Keratinocyte (primary cell): Measurements from ENCODE around the gene NNAT. TPM values are rescaled to one million over a fixed set of nuclear protein-coding genes. Genes with fewer than 3 reads are reported as not detected.
"Not testable (repeated sequence)": the region's sequence is repeated elsewhere in the genome, so short reads cannot be mapped to it uniquely, and the experiment has no call there.

ENCODE experiments used
- DNase-seq: peaks from one replicate; pipeline ENCODE4 v3.0.0-alpha.2; 2011; ENCODE audit warnings: low read depth, missing footprints, low spot score
- FAIRE-seq: peaks from 2 replicates; lab custom pipeline; 2011; peaks lifted over from hg19 to GRCh38; lab: Jason Lieb, UNC
- H2AFZ ChIP-seq: 2 replicates; pipeline ENCODE4 v1.6.0; 2012; ENCODE audit warnings: low read length, control low read depth, inconsistent platforms; ENCODE audit not compliant: control insufficient read depth
- H3K27ac ChIP-seq: 2 replicates; pipeline ENCODE4 v1.5.1; 2011; ENCODE audit warnings: low read length; ENCODE audit not compliant: control insufficient read depth, insufficient read depth
- H3K27me3 ChIP-seq: 3 replicates; pipeline ENCODE4 v1.6.0; 2011; ENCODE audit warnings: low read length; ENCODE audit not compliant: control insufficient read depth, insufficient read depth; ENCODE audit errors: extremely low read depth
- H3K36me3 ChIP-seq, 2 experiments: 2 replicates in 1 of 2; 3 replicates in 1 of 2; pipeline ENCODE4 v1.5.1; 2011; ENCODE audit warnings: low read length in 2 of 2, mild to moderate bottlenecking in 1 of 2; ENCODE audit not compliant: control insufficient read depth in 2 of 2, insufficient read depth in 2 of 2; ENCODE audit errors: extremely low read depth in 1 of 2
- H3K4me1 ChIP-seq: 3 replicates; pipeline ENCODE4 v1.5.1; 2011; ENCODE audit warnings: low read length; ENCODE audit not compliant: control insufficient read depth, insufficient read depth; ENCODE audit errors: extremely low read depth
- H3K4me2 ChIP-seq: 3 replicates; pipeline ENCODE4 v1.6.0; 2011; ENCODE audit warnings: low read depth, low read length; ENCODE audit not compliant: control insufficient read depth, insufficient read depth; ENCODE audit errors: extremely low read depth
- H3K4me3 ChIP-seq, 3 experiments: fragments of 200-600 bp in 1 of 3; sonication (generic) in 1 of 3; 2 replicates in 2 of 3; 3 replicates in 1 of 3; pipeline ENCODE4 v1.5.1; 2011 to 2016; ENCODE audit warnings: low read length in 3 of 3, mild to moderate bottlenecking in 3 of 3, control low read depth in 2 of 3, inconsistent platforms in 1 of 3, low read depth in 1 of 3, mixed read lengths in 1 of 3, mixed run types in 1 of 3, moderate library complexity in 1 of 3; ENCODE audit not compliant: control insufficient read depth in 2 of 3, insufficient read depth in 2 of 3; ENCODE audit errors: extremely low read depth in 1 of 3
- H3K79me2 ChIP-seq: 2 replicates; pipeline ENCODE4 v1.6.0; 2012; ENCODE audit warnings: low read length; ENCODE audit not compliant: control insufficient read depth, insufficient read depth
- H3K9ac ChIP-seq: 3 replicates; pipeline ENCODE4 v1.6.0; 2011; ENCODE audit warnings: low read length; ENCODE audit not compliant: control insufficient read depth, insufficient read depth; ENCODE audit errors: extremely low read depth
- H3K9me1 ChIP-seq: 3 replicates; pipeline ENCODE4 v1.6.0; 2011; ENCODE audit warnings: low read length; ENCODE audit not compliant: control insufficient read depth, insufficient read depth; ENCODE audit errors: extremely low read depth
- H3K9me3 ChIP-seq: 2 replicates; pipeline ENCODE4 v1.5.1; 2012; ENCODE audit warnings: low read depth, low read length; ENCODE audit not compliant: control insufficient read depth
- H4K20me1 ChIP-seq: 3 replicates; pipeline ENCODE4 v1.6.0; 2011; ENCODE audit warnings: low read length; ENCODE audit not compliant: control insufficient read depth, insufficient read depth; ENCODE audit errors: extremely low read depth
- CTCF ChIP-seq, 3 experiments: IDR thresholded peaks in 1 of 3; conservative IDR thresholded peaks in 1 of 3; optimal IDR thresholded peaks in 1 of 3; 2 replicates in 2 of 3; 3 replicates in 1 of 3; pipeline versions ENCODE3 to v1.5.1; 2011; ENCODE audit warnings: low read length in 3 of 3, mild to moderate bottlenecking in 3 of 3, moderate library complexity in 2 of 3, control low read depth in 1 of 3, inconsistent platforms in 1 of 3; ENCODE audit not compliant: insufficient read depth in 2 of 3; ENCODE audit errors: extremely low read depth in 1 of 3
- EZH2 ChIP-seq: IDR thresholded peaks from one replicate; pipeline ENCODE4 v1.6.1; 2012; ENCODE audit warnings: inconsistent platforms, mild to moderate bottlenecking, low read length, moderate library complexity
- dilution Hi-C: fragments of 300-500 bp; cut with MboI; formaldehyde crosslinking; loops from one replicate; pipeline ENCODE4 v1.7.0; 2020; ENCODE audit warnings: low sequenced_read_pairs; ENCODE audit not compliant: extremely low pct_ligation_motif_present
- polyA plus RNA-seq, 5 experiments: library from polyadenylated mRNA; depleted of rRNA in 3 of 5; stranded (reverse) in 3 of 5; stranded (forward) in 1 of 5; unstranded in 1 of 5; fragments of >200 nt; gene quantifications; 1 replicate in 1 of 5; 2 replicates in 3 of 5; 3 replicates in 1 of 5; pipeline versions ENCODE4 v1.2.1 to v1.2.3, GENCODE V29; 2011 to 2012; ENCODE audit warnings: missing spikeins in 2 of 5, low read depth in 1 of 5, low replicate concordance in 1 of 5

NNAT gene
- polyA plus RNA-seq, 1 donor (not counting 4 experiments of a cell fraction or from before 2014, with no cell fraction given) = 0.79 TPM

GRCh38 chr20:37552415-37552814 is 31.4 kb downstream of the NNAT start:
- no peaks in the 10 kb centered on the region for H4K20me1 ChIP-seq
- no peak for FAIRE-seq

GRCh38 chr20:37554721-37555298 is 33.8 kb downstream of the NNAT start:
- H3K9me1 ChIP-seq, FAIRE-seq, DNase-seq, H3K79me2 ChIP-seq, H3K36me3 ChIP-seq, H3K4me2 ChIP-seq, H3K9ac ChIP-seq, H4K20me1 ChIP-seq, H2AFZ ChIP-seq, H3K27me3 ChIP-seq, H3K9me3 ChIP-seq, dilution Hi-C loops, H3K4me3 ChIP-seq, H3K4me1 ChIP-seq, H3K27ac ChIP-seq: not testable (repeated sequence)

More at GRCh38 chr20:37552415-37552814, 31.4 kb downstream of the NNAT start:
- H3K4me1 ChIP-seq = no peaks in the 10 kb centered on the region
- dilution Hi-C loops = no loop called here
- DNase-seq = no peak
- H3K36me3 ChIP-seq = no peaks in the 10 kb centered on the region
- no peak for TF ChIP-seq CTCF (optimal IDR thresholded peaks at IDR 0.05 in 1 of 3, IDR thresholded peaks at IDR 0.05 in 1 of 3, conservative IDR thresholded peaks at IDR 0.05 in 1 of 3; ENCODE audit: extremely low read depth in 1 of 3, insufficient read depth in 2 of 3, low read length in 3 of 3)
- TF ChIP-seq EZH2 = no peak
- H3K27me3 ChIP-seq = peaks cover 4% of the 10 kb centered on the region
- H2AFZ ChIP-seq = no peak overlapping the region
- H3K79me2 ChIP-seq = no peaks in the 10 kb centered on the region
- H3K9me1 ChIP-seq = no peaks in the 10 kb centered on the region
- H3K9ac ChIP-seq = no peak overlapping the region
- H3K4me2 ChIP-seq = no peak overlapping the region
- no peak overlapping the region for H3K27ac ChIP-seq
- no peaks in the 10 kb centered on the region for H3K9me3 ChIP-seq
- no peak overlapping the region for H3K4me3 ChIP-seq

- no peaks in the 10 kb centered on the region for H3K4me1 ChIP-seq
- dilution Hi-C loops = no loop called here
- H3K9me1 ChIP-seq = no peaks in the 10 kb centered on the region
- H3K4me3 ChIP-seq = no peak overlapping the region
- DNase-seq = no peak
- no peaks in the 10 kb centered on the region for H3K9me3 ChIP-seq
- H3K27me3 ChIP-seq = peaks cover 4% of the 10 kb centered on the region
- H3K4me2 ChIP-seq = no peak overlapping the region
- H3K79me2 ChIP-seq = no peaks in the 10 kb centered on the region
- H2AFZ ChIP-seq = no peak overlapping the region
- no peak overlapping the region for H3K9ac ChIP-seq
- TF ChIP-seq EZH2 (no peak), CTCF (optimal IDR thresholded peaks at IDR 0.05 in 1 of 3, IDR thresholded peaks at IDR 0.05 in 1 of 3, conservative IDR thresholded peaks at IDR 0.05 in 1 of 3; ENCODE audit: extremely low read depth in 1 of 3, insufficient read depth in 2 of 3, low read length in 3 of 3) (no peak)
- no peaks in the 10 kb centered on the region for H4K20me1 ChIP-seq
- H3K27ac ChIP-seq = no peak overlapping the region
- FAIRE-seq = no peak
- no peaks in the 10 kb centered on the region for H3K36me3 ChIP-seq
Measured at GRCh38 chr20:37556538-37556937, 35.5 kb downstream of the NNAT start.
